ENCODE measurements around the gene LPIN1.
A peak's percentile ranks its signal among the peaks of the same experiment; 100 is the strongest.

The LPIN1 gene

DNA sequence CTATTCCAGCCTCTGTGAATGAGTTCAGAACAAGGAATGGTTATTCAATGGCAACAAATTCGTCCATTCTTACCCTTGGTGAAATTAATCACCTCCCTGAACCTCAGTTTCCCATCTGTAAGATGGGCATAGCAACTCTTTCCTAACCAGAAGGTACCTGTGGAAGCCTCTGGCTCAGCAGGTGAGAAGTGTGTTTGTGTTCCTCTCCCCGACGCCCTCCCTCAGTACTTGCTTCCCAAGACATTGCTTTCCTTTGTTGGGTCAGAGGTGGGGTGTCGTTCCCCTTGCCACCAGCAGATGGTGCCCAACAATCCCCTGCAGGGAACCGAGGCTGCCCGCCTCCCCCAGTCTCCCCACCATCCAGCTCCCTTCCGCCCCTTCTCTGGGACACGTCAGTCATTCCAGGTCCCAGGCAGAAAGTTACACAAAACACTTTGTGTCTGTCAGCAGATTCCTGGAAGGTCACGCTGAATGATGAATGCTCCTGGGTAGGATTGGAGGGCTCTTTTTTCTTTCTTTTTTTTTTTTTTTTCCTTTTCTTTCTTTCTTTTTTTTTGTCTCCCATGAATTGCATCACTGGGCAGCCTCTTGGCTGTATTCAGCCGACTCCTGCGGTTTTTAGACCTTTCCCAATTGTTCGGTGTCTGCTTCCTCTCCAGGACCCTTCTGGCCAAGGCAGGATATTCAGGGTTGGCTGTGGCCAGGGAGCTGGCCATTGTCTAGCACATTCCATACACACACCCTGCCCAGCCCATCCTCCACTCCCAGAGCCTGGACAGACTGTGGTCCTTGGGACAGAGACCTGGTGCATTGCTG, 117.3 kb downstream of the LPIN1 start:
- ATAC-seq (ENCODE audit: low read depth) (peak; percentile 84), DNase-seq (ENCODE audit: low spot score) (no peak)
- Histone ChIP-seq H3K4me1 (ENCODE audit: insufficient read depth, poor library complexity, severe bottlenecking) (no peaks in the 10 kb centered on the region), H3K27ac (ENCODE audit: poor library complexity, severe bottlenecking) (peak overlapping the region; percentile 34), H3K9me3 (ENCODE audit: severe bottlenecking) (no peaks in the 10 kb centered on the region), H3K36me3 (ENCODE audit: low read depth) (no peaks in the 10 kb centered on the region), H3K4me3 (ENCODE audit: severe bottlenecking) (no peak overlapping the region), H3K27me3 (ENCODE audit: insufficient read depth, poor library complexity, severe bottlenecking) (no peaks in the 10 kb centered on the region)
- TF ChIP-seq, protein P1, sequence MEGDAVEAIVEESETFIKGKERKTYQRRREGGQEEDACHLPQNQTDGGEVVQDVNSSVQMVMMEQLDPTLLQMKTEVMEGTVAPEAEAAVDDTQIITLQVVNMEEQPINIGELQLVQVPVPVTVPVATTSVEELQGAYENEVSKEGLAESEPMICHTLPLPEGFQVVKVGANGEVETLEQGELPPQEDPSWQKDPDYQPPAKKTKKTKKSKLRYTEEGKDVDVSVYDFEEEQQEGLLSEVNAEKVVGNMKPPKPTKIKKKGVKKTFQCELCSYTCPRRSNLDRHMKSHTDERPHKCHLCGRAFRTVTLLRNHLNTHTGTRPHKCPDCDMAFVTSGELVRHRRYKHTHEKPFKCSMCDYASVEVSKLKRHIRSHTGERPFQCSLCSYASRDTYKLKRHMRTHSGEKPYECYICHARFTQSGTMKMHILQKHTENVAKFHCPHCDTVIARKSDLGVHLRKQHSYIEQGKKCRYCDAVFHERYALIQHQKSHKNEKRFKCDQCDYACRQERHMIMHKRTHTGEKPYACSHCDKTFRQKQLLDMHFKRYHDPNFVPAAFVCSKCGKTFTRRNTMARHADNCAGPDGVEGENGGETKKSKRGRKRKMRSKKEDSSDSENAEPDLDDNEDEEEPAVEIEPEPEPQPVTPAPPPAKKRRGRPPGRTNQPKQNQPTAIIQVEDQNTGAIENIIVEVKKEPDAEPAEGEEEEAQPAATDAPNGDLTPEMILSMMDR (IDR thresholded peaks at IDR 0.05; ENCODE audit: poor library complexity, severe bottlenecking) = peak; percentile 97

DNA sequence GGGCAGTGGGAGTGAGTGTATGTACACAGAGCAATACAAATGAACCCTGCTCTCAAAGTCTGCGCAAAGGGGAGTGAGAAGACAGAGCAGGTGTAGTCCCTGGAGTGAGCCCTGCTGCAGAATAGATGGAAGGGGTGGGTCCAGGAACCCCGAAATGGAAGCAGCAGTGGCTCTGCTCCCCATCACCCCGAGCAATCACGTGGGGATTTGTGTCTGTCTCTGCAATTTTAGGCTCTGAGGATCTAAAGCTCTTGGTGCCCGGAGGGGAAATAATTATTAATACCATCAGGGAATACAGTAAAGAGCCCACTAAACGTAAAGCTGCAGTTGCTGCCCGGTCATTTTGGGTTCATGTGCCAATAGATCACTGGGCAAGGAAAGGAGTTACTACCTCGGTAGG, 118.3 kb downstream of the LPIN1 start:
- TF ChIP-seq, protein P1 (IDR thresholded peaks at IDR 0.05; ENCODE audit: poor library complexity, severe bottlenecking) = no peak
- Histone ChIP-seq H3K36me3 (ENCODE audit: low read depth) (no peaks in the 10 kb centered on the region), H3K4me1 (ENCODE audit: insufficient read depth, poor library complexity, severe bottlenecking) (no peaks in the 10 kb centered on the region), H3K4me3 (ENCODE audit: severe bottlenecking) (no peak overlapping the region), H3K9me3 (ENCODE audit: severe bottlenecking) (no peaks in the 10 kb centered on the region), H3K27ac (ENCODE audit: poor library complexity, severe bottlenecking) (no peak overlapping the region), H3K27me3 (ENCODE audit: insufficient read depth, poor library complexity, severe bottlenecking) (no peaks in the 10 kb centered on the region)
- ATAC-seq (ENCODE audit: low read depth) (no peak), DNase-seq (ENCODE audit: low spot score) (no peak)

DNA sequence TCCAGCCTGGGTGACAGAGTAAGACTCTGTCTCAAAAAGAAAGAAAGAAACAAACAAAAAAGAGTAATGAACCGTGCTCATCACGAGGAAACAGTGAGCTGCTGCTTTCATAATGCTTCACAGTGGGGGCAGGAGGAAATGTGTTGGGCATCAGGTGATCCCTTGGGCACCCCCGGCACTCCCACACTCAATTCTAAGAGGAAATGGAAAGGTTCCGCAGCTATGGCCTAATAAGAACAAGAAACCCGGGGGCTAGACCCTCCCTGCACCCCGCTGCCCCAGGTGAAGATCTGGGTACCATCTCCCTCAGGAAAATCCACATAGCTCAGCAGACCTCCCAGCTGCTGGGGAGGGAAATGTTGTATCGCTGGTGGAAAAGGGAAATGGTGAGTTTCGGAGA, 118.9 kb downstream of the LPIN1 start:
- H3K27ac ChIP-seq (ENCODE audit: poor library complexity, severe bottlenecking) = no peak overlapping the region

DNA sequence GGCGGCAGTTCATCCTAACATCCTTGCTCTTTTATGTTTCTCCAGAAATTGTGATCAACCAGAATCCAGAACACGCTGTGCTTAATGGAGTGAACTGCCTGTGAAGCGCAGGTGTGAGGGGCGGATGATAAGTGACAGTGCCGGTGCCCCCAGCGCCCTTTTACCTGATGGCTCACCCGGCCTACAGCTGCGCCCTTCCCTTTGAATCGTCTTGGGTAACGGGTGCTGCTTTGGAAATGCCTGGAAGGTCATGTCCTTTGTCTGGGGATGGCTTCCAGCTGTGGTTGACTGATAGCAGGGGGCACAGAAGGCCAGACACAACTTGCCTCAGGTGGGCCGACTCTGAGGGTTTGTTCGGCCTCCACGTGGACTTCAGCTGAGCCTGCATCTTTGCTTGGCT, 119.4 kb downstream of the LPIN1 start:
- ATAC-seq (ENCODE audit: low read depth) = no peak
- no peaks in the 10 kb centered on the region for H3K9me3 ChIP-seq (ENCODE audit: severe bottlenecking)
- TF ChIP-seq, protein P1 (IDR thresholded peaks at IDR 0.05; ENCODE audit: poor library complexity, severe bottlenecking) = no peak
- no peaks in the 10 kb centered on the region for H3K4me1 ChIP-seq (ENCODE audit: insufficient read depth, poor library complexity, severe bottlenecking)
- no peaks in the 10 kb centered on the region for H3K27me3 ChIP-seq (ENCODE audit: insufficient read depth, poor library complexity, severe bottlenecking)
- H3K36me3 ChIP-seq (ENCODE audit: low read depth) = no peaks in the 10 kb centered on the region
- no peak for DNase-seq (ENCODE audit: low spot score)
- H3K4me3 ChIP-seq (ENCODE audit: severe bottlenecking) = no peak overlapping the region
- no peak overlapping the region for H3K27ac ChIP-seq (ENCODE audit: poor library complexity, severe bottlenecking)

More for the DNA sequence above, 118.9 kb downstream of the LPIN1 start:
- TF ChIP-seq, protein P1 (IDR thresholded peaks at IDR 0.05; ENCODE audit: poor library complexity, severe bottlenecking) = no peak
- Histone ChIP-seq H3K27me3 (ENCODE audit: insufficient read depth, poor library complexity, severe bottlenecking) (no peaks in the 10 kb centered on the region), H3K9me3 (ENCODE audit: severe bottlenecking) (no peaks in the 10 kb centered on the region), H3K4me1 (ENCODE audit: insufficient read depth, poor library complexity, severe bottlenecking) (no peaks in the 10 kb centered on the region), H3K4me3 (ENCODE audit: severe bottlenecking) (no peak overlapping the region), H3K36me3 (ENCODE audit: low read depth) (no peaks in the 10 kb centered on the region)
- no peak for ATAC-seq (ENCODE audit: low read depth)
- no peak for DNase-seq (ENCODE audit: low spot score)
